Epithelial cell of proximal tubule (primary cell): ENCODE data around the gene TNIK. TPM values are rescaled to one million over a fixed set of nuclear protein-coding genes. Genes with fewer than 3 reads are reported as not detected.

Source experiments
- DNase-seq: peaks from one replicate; pipeline ENCODE4 v3.0.0-alpha.2; 2011; ENCODE audit warnings: low read depth
- H3K4me3 ChIP-seq: 2 replicates; pipeline ENCODE4 v1.5.1; 2011; ENCODE audit warnings: low read depth, mild to moderate bottlenecking, low read length
- CTCF ChIP-seq: conservative IDR thresholded peaks from 2 replicates; pipeline ENCODE4 v1.5.1; 2012; ENCODE audit warnings: low read depth, mild to moderate bottlenecking, low read length
- total RNA-seq: library from RNA; depleted of rRNA; stranded (reverse); fragments of >200 nt; gene quantifications from 2 replicates; pipeline ENCODE4 v1.2.3, GENCODE V29; 2015

The TNIK gene
- total RNA-seq, 1 donor from 2014 or later: 11.8 TPM

GRCh38 chr3:171282041-171282440, 178.2 kb downstream of the TNIK start:
- TF ChIP-seq CTCF: no peak
- no peak overlapping the region for H3K4me3 ChIP-seq
- DNase-seq: no peak

- TF ChIP-seq CTCF: no peak
- H3K4me3 ChIP-seq: no peak overlapping the region
- DNase-seq: no peak
These were observed 178.8 kb downstream of the TNIK start for GRCh38 chr3:171281256-171281992.

GRCh38 chr3:171279972-171280371, 180.2 kb downstream of the TNIK start:
- TF ChIP-seq CTCF: no peak
- no peak for DNase-seq
- no peak overlapping the region for H3K4me3 ChIP-seq

- no peak for DNase-seq
These were observed 182.0 kb downstream of the TNIK start for GRCh38 chr3:171278299-171278590.

GRCh38 chr3:171277456-171278298, 182.5 kb downstream of the TNIK start:
- no peak overlapping the region for H3K4me3 ChIP-seq
- DNase-seq: no peak
- TF ChIP-seq CTCF: no peak

More at GRCh38 chr3:171278299-171278590, 182.0 kb downstream of the TNIK start:
- no peak overlapping the region for H3K4me3 ChIP-seq
- TF ChIP-seq CTCF: no peak

- no peak overlapping the region for H3K4me3 ChIP-seq
- no peak for TF ChIP-seq CTCF
- DNase-seq: no peak
These were observed 183.3 kb downstream of the TNIK start for GRCh38 chr3:171276923-171277322.
